Stimulated activated CD8-positive, alpha-beta memory T cell treated with anti-CD3 and anti-CD28 coated beads, Interleukin-15, amount 100 ng/mL, for 48 hours (primary cell): ENCODE data around the gene MPRIP.
"Not testable (repeated sequence)": the region's sequence is repeated elsewhere in the genome, so short reads cannot be mapped to it uniquely, and the experiment has no call there.

ENCODE experiments used
- DNase-seq, 2 donors: peaks; one replicate each; pipeline ENCODE4 v3.0.0-alpha.2; 2020; ENCODE audit warnings: low read depth in 2 of 2

MPRIP gene

GRCh38 chr17:17126131-17127110 is 84.2 kb downstream of the MPRIP start:
- no peak for DNase-seq

GRCh38 chr17:17127156-17127555 is 84.9 kb downstream of the MPRIP start:
- DNase-seq, result no peak

- DNase-seq, result no peak
Observed at GRCh38 chr17:17127730-17128291, 85.6 kb downstream of the MPRIP start.

- no peak for DNase-seq
Observed at GRCh38 chr17:17128476-17129075, 86.3 kb downstream of the MPRIP start.

- no peak for DNase-seq
Observed at GRCh38 chr17:17129466-17129865, 87.2 kb downstream of the MPRIP start.

GRCh38 chr17:17130077-17130844 is 88.0 kb downstream of the MPRIP start:
- DNase-seq, result no peak

GRCh38 chr17:17131839-17132238 is 89.6 kb downstream of the MPRIP start:
- no peak for DNase-seq

- no peak for DNase-seq
Observed at GRCh38 chr17:17132746-17133145, 90.5 kb downstream of the MPRIP start.

GRCh38 chr17:17134051-17134956 is 92.0 kb downstream of the MPRIP start:
- no peak for DNase-seq

GRCh38 chr17:17134957-17135333 is 92.7 kb downstream of the MPRIP start:
- DNase-seq, result no peak

- not testable (repeated sequence) for DNase-seq
Observed at GRCh38 chr17:17136221-17136620, 94.0 kb downstream of the MPRIP start.

- DNase-seq, result no peak
Observed at GRCh38 chr17:17137731-17138585, 95.7 kb downstream of the MPRIP start.

- DNase-seq, result no peak
Observed at GRCh38 chr17:17139972-17140589, 97.8 kb downstream of the MPRIP start.

GRCh38 chr17:17140590-17140980 is 98.3 kb downstream of the MPRIP start:
- no peak for DNase-seq

GRCh38 chr17:17141279-17141678 is 99.0 kb downstream of the MPRIP start:
- DNase-seq, result no peak

- no peak for DNase-seq
Observed at GRCh38 chr17:17141860-17142552, 99.7 kb downstream of the MPRIP start.

- DNase-seq, result no peak
Observed at GRCh38 chr17:17142556-17142955, 100.3 kb downstream of the MPRIP start.

GRCh38 chr17:17143501-17143900 is 101.2 kb downstream of the MPRIP start:
- no peak for DNase-seq

- DNase-seq, result no peak
Observed at GRCh38 chr17:17144061-17144460, 101.8 kb downstream of the MPRIP start.
